Measurements from ENCODE around the gene CREM. TPM values are rescaled to one million over a fixed set of nuclear protein-coding genes. Genes with fewer than 3 reads are reported as not detected.
A peak's percentile ranks its signal among the peaks of the same experiment; 100 is the strongest.

CREM gene
- total RNA-seq, 1 donor: 33.7 TPM

- peak; percentile 64 for DNase-seq (ENCODE audit: low read depth)
- TF ChIP-seq CTCF (IDR thresholded peaks at IDR 0.05; ENCODE audit: insufficient read depth, low read depth, low read length): no peak
- no peak overlapping the region for H3K4me3 ChIP-seq (ENCODE audit: low read depth, low read length)
Observed at GRCh38 chr10:35259769-35260397, 133.2 kb downstream of the CREM start.

- H3K4me3 ChIP-seq (ENCODE audit: low read depth, low read length): no peak overlapping the region
- DNase-seq (ENCODE audit: low read depth): no peak
- TF ChIP-seq CTCF (IDR thresholded peaks at IDR 0.05; ENCODE audit: insufficient read depth, low read depth, low read length): no peak
Observed at GRCh38 chr10:35262436-35262835, 135.8 kb downstream of the CREM start.

Small RNA genes lying within 50 kb of the gene (small RNA-seq; reads per million reads assigned to genes)
- gene MIR3611: 0.66 reads per million
- not detected for gene RNU6-1167P
- not detected for gene RNU6-794P
- gene RNU7-77P: not detected

Other genes with a start within 250 kb of the CREM start
- gene CUL2, start 36.5 kb upstream of the CREM start, total RNA-seq: 29.0 and 41.9 TPM in 2 replicates
- gene CCNY, start 209.7 kb downstream of the CREM start, total RNA-seq: 35.0 and 36.7 TPM in 2 replicates

All from fibroblast of villous mesenchyme (primary cell).